Stimulated activated CD8-positive, alpha-beta memory T cell treated with anti-CD3 and anti-CD28 coated beads, Interleukin-4, amount 100 ng/mL, for 1 hour (primary cell): Measurements from ENCODE around the gene PLCB3.

Experiments
- DNase-seq, 2 donors: peaks; one replicate each; pipeline ENCODE4 v3.0.0-alpha.2; 2020; ENCODE audit warnings: low read depth in 2 of 2, low spot score in 1 of 2

The PLCB3 gene

DNA sequence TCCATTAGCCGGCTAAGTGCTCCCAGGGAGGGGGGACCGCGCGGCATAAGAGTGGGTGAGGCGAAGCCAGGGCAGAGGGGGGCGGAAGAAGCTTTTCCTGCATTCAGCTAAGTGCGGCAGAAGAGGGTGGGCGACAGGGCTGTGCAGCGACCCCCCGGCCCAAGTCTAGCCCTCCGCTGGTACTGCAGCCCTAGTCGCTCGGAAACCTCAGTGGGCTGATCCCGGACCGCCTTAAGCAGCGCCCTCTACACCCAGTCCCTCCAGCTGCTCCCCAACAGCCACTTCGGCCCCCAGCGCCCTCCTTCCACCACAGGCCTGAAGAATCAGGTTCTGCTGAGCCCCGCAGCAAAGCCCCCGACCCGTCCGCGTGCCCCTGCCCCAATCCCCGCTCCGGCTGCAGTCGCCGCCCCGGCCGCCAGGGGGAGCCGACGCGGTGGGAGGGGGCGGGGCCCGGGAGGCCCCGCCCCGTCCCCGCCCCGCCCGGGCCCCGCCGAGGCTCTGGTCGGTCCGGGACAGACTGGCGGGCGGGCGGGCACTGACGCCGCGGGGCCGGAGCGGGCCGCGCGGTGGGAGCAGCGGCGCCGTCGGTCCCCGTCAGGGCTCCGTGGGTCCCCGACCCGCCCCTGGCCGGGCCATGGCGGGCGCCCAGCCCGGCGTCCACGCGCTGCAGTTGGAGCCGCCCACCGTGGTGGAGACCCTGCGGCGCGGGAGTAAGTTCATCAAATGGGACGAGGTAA lies at the start of gene PLCB3:
PLCB3 (plus strand) TSS at position 515 of the 737 bp plus-strand sequence; CDS start at position 635, 120 bp downstream.
- no peak for DNase-seq

DNA sequence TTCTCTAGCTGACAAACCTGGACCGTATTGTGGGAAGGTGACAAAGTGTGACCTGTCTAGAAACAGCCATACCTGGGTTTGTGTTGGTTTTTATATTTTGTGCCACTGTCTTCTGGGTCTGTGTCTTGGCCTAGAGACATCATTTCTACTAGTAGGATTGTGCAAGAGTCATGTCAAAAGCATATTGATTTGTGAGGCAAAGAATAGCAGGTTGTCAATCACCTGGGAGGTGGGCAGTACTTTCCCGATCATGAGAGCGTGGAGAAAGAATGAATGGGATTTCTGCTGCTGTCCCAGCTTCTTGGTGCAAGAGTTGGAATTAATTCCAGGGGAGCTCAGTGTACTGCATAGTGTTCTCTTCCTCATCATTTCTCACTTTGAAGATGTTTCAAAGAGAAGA lies 49.8 kb upstream of the PLCB3 start:
- no peak for DNase-seq

DNA sequence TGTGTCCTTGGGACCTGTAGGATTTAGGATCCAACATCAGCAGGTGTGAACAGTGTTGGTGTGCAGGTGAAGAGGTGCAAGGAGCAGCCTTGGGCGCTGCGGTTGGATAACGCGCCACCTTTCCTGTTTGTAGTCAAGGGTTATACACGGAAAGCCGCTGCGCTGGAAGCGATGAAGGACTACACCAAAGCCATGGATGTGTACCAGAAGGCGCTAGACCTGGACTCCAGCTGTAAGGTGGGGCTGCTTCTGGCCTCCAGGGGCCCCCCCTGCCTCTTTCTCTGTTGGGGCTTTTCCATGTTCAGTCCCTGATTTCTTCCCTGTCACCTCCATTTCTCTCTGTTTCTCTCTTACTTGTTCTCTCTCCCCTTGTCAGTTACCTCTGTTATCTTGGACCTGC lies 48.3 kb upstream of the PLCB3 start:
- no peak for DNase-seq

- DNase-seq = no peak
Observed at GRCh38 chr11:64203421-64204079, 47.8 kb upstream of the PLCB3 start.

DNA sequence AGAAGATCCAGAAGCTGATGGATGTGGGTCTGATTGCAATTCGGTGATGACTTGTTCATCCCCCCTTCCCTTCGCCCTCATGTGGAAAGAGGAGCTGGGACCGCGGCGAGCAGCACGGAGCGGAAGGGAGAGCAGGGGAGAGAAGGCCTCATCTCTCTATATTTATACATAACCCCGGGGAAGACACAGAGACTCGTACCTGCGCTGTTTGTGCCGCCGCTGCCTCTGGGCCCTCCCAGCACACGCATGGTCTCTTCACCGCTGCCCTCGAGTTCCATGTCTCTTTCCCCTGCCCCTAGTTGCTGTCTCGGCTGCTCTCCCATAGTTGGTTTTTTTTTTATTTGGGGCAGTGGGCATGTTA lies 47.3 kb upstream of the PLCB3 start:
- no peak for DNase-seq

DNA sequence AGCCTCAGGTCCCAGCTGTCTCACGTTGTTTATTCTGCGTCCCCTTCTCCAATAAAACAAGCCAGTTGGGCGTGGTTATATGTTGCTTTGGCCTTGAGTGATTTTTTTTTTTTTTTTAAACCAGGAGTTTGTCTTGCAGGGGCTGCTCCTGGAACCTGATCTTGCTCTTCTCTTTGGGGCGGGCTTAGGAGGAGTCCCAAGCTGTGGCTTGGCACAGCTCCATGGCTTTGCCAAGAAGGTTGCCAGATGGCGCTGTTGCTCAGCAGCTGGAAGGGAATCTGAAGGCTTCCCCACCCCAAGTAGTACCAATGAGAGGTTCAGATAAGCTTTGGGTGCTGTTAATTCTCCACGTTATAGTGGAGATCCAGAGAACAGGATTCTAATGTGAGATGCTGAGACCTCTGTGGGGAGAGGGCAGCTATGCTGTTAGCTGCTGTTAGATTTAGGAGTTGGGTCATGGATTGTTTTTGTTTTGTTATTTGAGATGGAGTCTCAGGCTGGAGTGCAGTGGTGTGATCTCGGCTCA lies 46.8 kb upstream of the PLCB3 start:
- peak in 1 of 2 donors; percentile 70 for DNase-seq

- DNase-seq = no peak
Observed at GRCh38 chr11:64206457-64207255, 44.7 kb upstream of the PLCB3 start, which contains the start of gene FERMT3. TSS of gene FERMT3 (plus strand) at chr11:64206721. CDS start at chr11:64207365, 644 bp downstream.

GRCh38 chr11:64207256-64208085 lies 43.9 kb upstream of the PLCB3 start:
- peak in 1 of 2 donors; percentile 61 for DNase-seq

DNA sequence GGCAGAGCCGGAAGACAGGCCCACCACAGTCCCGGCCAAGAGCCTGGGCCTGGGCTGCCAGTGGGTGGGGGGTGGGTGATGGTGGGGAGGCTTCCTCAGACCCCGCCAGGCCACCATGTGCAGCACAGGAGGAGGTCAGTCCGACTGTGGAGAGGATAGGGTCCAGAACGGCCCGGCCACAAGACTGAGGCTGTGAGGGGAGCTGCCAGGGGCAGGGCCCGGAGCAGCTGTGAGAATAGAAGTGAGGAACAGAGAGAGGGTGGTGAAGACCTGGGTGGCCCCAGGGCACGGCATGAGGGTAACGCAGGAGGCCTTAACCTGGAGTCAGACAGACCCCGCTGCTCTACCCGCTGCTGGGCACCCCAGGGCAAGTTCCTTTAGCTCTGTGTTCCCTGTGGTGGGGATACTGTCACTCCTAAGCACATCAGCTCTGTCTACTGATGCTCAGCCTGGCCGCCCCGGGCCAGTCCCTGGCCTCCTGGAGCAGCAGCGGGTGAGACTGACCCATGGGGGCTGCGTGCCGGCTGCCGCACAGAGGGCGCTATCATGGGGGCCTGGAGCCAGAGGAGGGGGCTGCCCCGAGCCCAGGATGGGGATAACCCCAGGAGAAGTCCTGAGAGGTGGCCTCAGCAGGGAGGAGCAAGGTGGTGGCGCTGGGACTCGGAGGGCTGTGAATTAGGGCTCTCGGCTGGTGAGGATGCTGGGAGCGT lies 43.1 kb upstream of the PLCB3 start:
- no peak for DNase-seq

DNA sequence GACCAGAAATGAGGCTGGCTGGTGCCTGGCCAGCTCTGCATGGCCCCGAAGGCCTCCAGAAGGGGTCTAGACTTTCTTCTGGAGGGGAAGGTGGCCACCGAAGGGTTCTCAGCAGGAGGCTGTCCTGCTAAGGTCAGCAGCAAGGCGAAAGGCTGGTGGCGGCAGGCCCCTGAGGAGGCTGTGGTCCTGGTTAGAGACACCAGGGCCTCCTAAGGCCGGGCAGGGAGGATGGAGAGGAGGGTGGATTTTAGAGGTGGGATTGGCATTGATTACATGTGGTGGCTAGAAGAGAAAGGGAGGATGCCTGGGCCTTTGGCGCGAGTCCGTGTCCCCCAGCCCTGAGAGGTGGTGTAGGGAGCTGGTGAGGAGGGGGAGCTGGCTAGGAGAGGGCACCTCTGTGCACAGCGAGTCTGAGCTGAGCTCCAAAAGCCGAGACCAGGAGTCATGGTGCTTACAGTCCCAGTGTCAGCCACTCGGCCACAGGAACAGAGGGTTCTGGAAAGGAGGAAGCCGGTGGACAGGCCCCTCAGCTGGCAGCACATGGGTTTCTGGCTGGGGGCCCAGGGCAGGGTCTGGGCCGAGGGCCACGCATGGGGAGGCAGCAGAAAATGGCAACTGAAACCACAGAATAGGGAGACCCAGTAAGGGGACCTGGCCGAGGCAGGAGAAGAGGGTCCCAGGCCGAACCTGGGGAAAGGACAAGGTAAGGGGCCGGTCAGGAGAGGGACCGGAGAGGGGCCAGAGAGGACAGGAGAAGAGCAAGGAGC lies 42.4 kb upstream of the PLCB3 start:
- no peak for DNase-seq

DNA sequence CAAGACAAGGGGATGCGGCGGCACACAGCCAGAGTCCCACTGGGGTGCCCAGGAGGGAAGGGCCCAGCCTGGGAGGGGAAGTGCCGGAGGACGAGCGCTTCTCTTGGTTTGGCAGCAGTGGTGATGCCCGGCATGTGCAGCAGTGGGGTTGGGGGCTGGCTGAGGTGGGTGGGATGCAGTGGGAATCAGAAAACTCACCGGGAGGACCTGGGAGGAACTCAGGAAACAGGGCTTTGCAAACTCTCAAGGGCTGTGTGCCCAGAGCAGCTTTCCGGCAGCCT lies 41.8 kb upstream of the PLCB3 start:
- DNase-seq = no peak

DNA sequence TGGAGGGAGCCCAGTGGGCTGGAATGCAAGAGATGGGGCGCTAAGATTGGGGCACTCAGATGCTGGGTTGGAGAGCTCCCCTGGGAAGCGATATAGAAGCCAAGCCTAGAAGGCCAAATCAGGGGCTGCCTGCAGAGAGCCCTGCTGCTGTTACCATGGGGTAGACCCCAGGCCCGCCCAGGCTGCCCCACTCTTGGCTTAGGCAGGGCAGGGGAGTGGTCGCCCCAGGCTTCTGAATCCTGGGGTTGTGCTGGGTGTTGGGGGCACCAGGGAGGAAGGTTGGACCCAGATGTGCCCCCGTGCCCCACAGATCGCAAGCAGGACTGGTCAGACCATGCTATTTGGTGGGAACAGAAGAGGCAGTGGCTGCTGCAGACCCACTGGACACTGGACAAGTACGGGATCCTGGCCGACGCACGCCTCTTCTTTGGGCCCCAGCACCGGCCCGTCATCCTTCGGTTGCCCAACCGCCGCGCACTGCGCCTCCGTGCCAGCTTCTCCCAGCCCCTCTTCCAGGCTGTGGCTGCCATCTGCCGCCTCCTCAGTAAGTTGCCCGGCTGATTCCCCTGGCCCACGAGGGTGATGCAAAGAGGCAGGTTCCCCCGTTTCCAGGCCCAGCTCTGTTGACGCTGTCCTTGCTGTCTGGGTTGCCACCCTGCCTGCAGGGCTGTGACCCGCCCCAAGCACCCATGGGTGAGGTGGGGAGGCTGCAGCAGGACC lies 40.9 kb upstream of the PLCB3 start:
- DNase-seq = no peak

DNA sequence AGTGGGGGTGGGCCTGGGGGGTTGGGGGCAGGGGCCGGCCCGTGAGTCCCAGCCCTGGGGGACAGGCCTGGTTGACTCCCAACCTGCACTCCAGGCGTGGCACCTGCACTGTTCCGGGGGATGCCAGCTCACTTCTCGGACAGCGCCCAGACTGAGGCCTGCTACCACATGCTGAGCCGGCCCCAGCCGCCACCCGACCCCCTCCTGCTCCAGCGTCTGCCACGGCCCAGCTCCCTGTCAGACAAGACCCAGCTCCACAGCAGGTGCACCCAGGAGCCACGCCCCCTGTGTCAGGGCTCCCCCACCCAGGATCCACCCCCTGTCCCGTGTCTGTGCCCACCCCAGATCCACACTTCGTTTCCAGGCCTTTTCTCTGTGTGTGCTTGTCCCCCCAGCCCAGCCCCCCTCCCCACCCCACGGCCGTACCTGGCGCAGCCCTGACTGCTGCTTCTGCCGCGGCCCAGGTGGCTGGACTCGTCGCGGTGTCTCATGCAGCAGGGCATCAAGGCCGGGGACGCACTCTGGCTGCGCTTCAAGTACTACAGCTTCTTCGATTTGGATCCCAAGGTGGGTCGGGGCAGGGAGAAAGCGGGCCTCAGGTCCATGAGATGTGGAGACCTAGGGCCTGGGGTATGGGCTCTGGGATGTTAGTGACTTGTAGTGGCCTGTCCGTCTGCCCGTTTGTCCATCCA lies 40.0 kb upstream of the PLCB3 start:
- DNase-seq = no peak

DNA sequence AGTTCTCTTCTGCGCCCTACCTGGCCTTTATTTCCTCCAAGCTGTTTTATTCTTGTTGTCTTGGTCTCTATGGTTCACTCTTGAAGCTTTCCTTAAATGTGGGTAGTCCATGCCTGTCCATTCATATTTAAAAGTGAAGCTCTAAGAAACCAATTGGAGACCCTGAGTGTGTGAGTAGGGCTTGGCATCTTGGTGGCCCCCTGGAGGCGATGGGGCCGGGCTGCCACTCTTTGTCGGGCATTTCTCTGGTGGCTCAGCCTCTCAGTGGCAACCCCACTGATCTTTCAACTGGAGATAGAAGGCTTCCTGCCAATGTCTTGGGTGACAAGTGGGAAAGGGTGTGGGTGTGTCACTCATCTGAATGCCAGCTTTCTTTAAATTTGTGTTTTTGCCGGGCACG lies 34.5 kb upstream of the PLCB3 start:
- DNase-seq = no peak

- DNase-seq = no peak
Observed at GRCh38 chr11:64218628-64219353, 32.5 kb upstream of the PLCB3 start.

DNA sequence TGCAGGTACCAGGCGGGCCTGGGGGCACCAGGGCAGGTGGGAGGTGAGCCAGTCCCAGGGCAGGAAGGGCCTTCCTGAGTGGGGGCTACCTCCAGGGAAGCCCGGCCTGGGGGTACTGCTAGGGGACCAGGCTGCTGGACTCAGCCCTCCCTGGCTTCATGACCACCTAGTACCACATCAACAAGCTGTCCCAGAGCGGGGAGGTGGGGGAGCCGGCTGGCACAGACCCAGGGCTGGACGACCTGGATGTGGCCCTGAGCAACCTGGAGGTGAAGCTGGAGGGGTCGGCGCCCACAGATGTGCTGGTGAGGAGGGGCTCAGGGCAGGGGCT lies 32.0 kb upstream of the PLCB3 start:
- DNase-seq = no peak

DNA sequence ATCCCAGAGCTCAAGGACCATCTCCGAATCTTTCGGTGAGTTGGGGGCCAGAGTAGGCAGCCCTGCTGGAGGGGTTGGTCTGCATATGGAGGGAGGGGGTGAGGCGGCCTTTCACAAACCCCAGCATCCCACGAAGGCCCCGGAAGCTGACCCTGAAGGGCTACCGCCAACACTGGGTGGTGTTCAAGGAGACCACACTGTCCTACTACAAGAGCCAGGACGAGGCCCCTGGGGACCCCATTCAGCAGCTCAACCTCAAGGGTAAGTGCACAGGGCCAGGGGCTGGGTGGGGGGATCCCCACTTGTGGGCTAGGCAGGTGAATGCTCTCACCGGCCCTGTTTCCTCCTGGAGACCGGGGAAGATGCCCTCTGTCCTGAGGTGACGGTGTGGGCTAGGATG lies 31.6 kb upstream of the PLCB3 start:
- no peak for DNase-seq

DNA sequence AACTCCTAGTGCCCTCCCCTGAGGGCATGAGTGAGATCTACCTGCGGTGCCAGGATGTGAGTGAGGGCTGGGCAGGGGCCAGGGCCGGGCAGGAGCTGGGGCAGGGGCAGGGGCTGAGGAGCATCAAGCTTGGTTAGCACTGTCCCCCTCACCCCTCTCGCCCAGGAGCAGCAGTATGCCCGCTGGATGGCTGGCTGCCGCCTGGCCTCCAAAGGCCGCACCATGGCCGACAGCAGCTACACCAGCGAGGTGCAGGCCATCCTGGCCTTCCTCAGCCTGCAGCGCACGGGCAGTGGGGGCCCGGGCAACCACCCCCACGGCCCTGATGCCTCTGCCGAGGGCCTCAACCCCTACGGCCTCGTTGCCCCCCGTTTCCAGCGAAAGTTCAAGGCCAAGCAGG lies 31.1 kb upstream of the PLCB3 start:
- DNase-seq = no peak
